GM18526 (cell line): ENCODE results near the gene SUGCT.

Experiments used
- POLR2A ChIP-seq: IDR thresholded peaks from 3 replicates; pipeline ENCODE4 v1.6.1; 2011; ENCODE audit not compliant: insufficient read length; ENCODE audit errors: extremely low read depth

Gene SUGCT

GRCh38 chr7:40828686-40829600, 694.1 kb downstream of the SUGCT start:
- no peak for TF ChIP-seq POLR2A

GRCh38 chr7:40833191-40833887, 698.5 kb downstream of the SUGCT start:
- TF ChIP-seq POLR2A: no peak

- no peak for TF ChIP-seq POLR2A
Measured at GRCh38 chr7:40833888-40834234, 699.1 kb downstream of the SUGCT start.

- TF ChIP-seq POLR2A: no peak
Measured at GRCh38 chr7:40836218-40836617, 701.4 kb downstream of the SUGCT start.

GRCh38 chr7:40839881-40840280, 705.1 kb downstream of the SUGCT start:
- no peak for TF ChIP-seq POLR2A

GRCh38 chr7:40840990-40841389, 706.2 kb downstream of the SUGCT start:
- TF ChIP-seq POLR2A: no peak

- TF ChIP-seq POLR2A: no peak
Measured at GRCh38 chr7:40842641-40843040, 707.8 kb downstream of the SUGCT start.

GRCh38 chr7:40843338-40843985, 708.7 kb downstream of the SUGCT start:
- no peak for TF ChIP-seq POLR2A

GRCh38 chr7:40845943-40846342, 711.1 kb downstream of the SUGCT start:
- TF ChIP-seq POLR2A: no peak

- no peak for TF ChIP-seq POLR2A
Measured at GRCh38 chr7:40847921-40848320, 713.1 kb downstream of the SUGCT start.

- no peak for TF ChIP-seq POLR2A
Measured at GRCh38 chr7:40848541-40849221, 713.9 kb downstream of the SUGCT start.

GRCh38 chr7:40850017-40850416, 715.2 kb downstream of the SUGCT start:
- TF ChIP-seq POLR2A: no peak

GRCh38 chr7:40851001-40851400, 716.2 kb downstream of the SUGCT start:
- no peak for TF ChIP-seq POLR2A

GRCh38 chr7:40859076-40859475, 724.3 kb downstream of the SUGCT start:
- no peak for TF ChIP-seq POLR2A

GRCh38 chr7:40859965-40860543, 725.2 kb downstream of the SUGCT start:
- no peak for TF ChIP-seq POLR2A
